Muscle layer of colon (tissue), 2 donors: ENCODE results near the gene NECAB3.
A peak's percentile ranks its signal among the peaks of the same experiment; 100 is the strongest.

Experiments
- H3K27ac ChIP-seq: one replicate; pipeline ENCODE4 v1.7.0; 2013; ENCODE audit warnings: low read depth, mild to moderate bottlenecking, low read length, moderate library complexity
- H3K27me3 ChIP-seq, 2 donors: one replicate each; pipeline ENCODE4 v1.7.0; 2013; ENCODE audit warnings: low read length in 2 of 2, mild to moderate bottlenecking in 2 of 2; ENCODE audit not compliant: insufficient read depth in 2 of 2, control insufficient read depth in 1 of 2
- H3K36me3 ChIP-seq: one replicate; pipeline ENCODE4 v1.7.0; 2013; ENCODE audit warnings: mild to moderate bottlenecking, low read length; ENCODE audit not compliant: insufficient read depth
- H3K4me1 ChIP-seq: one replicate; pipeline ENCODE4 v1.7.0; 2013; ENCODE audit warnings: mild to moderate bottlenecking, low read length; ENCODE audit not compliant: insufficient read depth
- H3K4me3 ChIP-seq, 2 donors: one replicate each; pipeline ENCODE4 v1.7.0; 2013; ENCODE audit warnings: low read length in 2 of 2, low read depth in 1 of 2, mild to moderate bottlenecking in 1 of 2, moderate library complexity in 1 of 2
- H3K9ac ChIP-seq: one replicate; pipeline ENCODE4 v1.7.0; 2013; ENCODE audit warnings: low read length
- H3K9me3 ChIP-seq: one replicate; pipeline ENCODE4 v1.7.0; 2013; ENCODE audit warnings: mild to moderate bottlenecking, low read length
- donor health status: abdominal sarcoma.
- donor health status: Adenocarcinoma of cecum.

The NECAB3 gene

DNA sequence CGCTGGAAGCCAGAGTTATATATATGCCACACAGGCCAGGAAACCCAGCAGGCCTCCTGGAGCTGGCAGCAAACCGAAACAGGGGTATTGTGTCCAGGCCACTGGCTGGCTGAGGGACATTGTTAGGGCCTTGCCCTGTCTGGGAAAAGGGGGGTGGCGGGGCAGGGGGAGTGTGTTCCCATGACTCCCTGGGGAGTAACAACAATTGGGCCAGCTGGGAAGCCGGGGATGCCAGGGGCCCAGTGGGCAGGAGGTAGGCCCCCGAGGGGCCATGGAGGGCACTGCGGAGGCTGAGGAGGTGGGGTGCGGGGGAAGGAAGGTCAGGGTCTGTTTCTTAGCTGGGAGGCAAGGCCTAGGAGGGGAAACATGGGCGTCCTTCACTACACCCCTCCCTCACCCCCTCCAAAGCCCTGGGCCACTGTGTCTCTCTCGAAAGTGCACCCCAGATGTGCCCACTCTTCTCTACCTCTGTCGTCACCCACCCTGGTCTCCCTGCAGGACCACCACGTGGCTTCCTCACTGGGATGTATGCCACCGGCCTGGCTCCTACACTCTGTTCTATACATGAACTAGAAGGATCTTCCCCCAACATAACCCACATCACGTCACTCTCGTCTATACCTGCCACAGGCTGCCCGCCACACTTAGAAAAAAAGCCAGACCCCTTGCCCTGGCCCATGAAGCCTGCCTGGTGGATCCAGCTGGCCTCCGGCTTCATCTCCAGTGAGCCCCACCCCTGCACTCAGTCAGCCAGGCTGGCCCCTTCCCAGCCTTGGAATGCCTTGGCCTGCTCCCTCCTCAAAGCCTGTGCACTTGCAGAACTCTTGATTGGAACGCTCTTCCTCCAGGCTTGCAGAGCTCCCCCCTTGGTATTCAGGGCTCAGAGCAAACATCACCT, 19.8 kb upstream of the NECAB3 start:
- Histone ChIP-seq H3K27ac (no peak overlapping the region), H3K4me1 (no peaks in the 10 kb centered on the region), H3K9ac (no peak overlapping the region), H3K4me3 (no peak overlapping the region), H3K36me3 (no peaks in the 10 kb centered on the region), H3K27me3 (no peaks in the 10 kb centered on the region), H3K9me3 (no peaks in the 10 kb centered on the region)

- Histone ChIP-seq H3K27me3 (no peaks in the 10 kb centered on the region), H3K36me3 (no peaks in the 10 kb centered on the region), H3K27ac (no peak overlapping the region), H3K9me3 (no peaks in the 10 kb centered on the region), H3K4me3 (no peak overlapping the region), H3K9ac (no peak overlapping the region), H3K4me1 (no peaks in the 10 kb centered on the region)
Measured at GRCh38 chr20:33693289-33693688, 19.1 kb upstream of the NECAB3 start.

- Histone ChIP-seq H3K27ac (no peak overlapping the region), H3K9me3 (no peaks in the 10 kb centered on the region), H3K9ac (no peak overlapping the region), H3K4me1 (peaks cover 11% of the 10 kb centered on the region), H3K4me3 (no peak overlapping the region), H3K27me3 (no peaks in the 10 kb centered on the region), H3K36me3 (no peaks in the 10 kb centered on the region)
Measured at GRCh38 chr20:33689973-33690372, 15.7 kb upstream of the NECAB3 start.

DNA sequence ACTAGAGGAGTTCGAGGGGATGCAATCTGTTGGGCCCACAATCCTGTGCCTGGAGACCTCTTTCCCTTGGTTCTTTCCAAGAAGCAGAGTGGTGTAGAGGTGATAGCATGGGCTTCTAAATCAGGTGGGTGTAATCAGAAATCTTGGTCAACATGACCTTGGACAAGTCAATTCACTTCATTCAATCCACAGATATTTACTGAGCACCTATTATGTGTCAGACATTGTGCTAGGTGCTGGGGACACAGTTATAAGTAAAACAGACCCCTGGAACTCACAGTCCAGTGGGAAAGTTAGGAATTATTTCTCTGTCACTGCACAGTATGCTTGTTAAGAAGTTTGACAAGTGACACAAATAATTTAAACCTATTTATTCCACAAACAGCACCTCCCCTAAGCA, 15.3 kb upstream of the NECAB3 start:
- Histone ChIP-seq H3K9me3 (no peaks in the 10 kb centered on the region), H3K27me3 (no peaks in the 10 kb centered on the region), H3K4me3 (no peak overlapping the region), H3K27ac (no peak overlapping the region), H3K36me3 (no peaks in the 10 kb centered on the region), H3K4me1 (peaks cover 11% of the 10 kb centered on the region), H3K9ac (no peak overlapping the region)

- H3K9me3 ChIP-seq, result no peaks in the 10 kb centered on the region
- no peak overlapping the region for H3K4me3 ChIP-seq
- H3K27ac ChIP-seq, result no peak overlapping the region
- H3K9ac ChIP-seq, result no peak overlapping the region
- H3K27me3 ChIP-seq, result no peaks in the 10 kb centered on the region
- H3K4me1 ChIP-seq, result peaks cover 11% of the 10 kb centered on the region
- no peaks in the 10 kb centered on the region for H3K36me3 ChIP-seq
Measured at GRCh38 chr20:33688938-33689424, 14.8 kb upstream of the NECAB3 start.

DNA sequence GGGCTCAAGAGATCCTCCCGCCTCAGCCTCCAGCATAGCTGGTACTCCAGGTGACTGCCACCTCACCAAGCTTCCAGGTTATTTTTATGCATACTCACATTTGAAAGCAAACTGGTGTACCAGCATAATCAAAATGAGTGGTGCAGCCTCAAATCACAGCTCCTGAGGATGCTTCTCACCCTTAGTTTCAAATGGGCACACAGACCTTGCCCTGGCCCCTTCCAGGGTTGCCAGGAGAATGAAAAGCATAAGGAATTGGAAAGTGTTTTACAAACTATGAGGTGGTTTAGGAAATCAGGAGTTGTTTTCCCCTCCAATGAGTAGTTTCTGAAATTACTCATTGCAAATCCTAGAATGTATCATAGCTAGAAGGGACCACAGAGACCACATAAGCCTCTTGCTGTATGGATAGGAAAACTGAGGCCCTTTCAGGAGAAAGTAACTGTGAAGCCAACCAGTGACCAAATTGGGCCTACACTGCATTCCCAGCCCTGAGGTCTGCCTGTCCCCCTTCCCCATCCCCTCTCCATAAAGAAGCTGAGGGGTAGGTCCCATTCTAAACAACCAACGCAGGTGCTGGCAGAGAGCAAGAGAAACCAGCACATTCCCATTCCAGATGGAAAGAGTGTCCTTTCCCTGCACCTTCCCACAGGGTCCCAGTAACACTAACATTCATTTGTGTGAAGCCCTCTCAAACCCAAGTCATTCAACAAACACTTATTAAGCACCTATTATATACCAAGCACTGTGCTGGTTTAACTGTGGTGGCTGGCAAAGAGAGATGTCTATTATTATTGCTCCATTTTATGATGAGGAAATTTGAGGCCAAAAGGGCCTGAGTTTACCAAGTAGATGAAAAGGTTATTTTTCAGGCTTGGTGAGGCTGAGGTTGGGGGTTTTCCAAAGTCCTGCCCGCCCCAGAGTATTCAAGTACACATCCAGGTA, 14.0 kb upstream of the NECAB3 start:
- H3K4me3 ChIP-seq, result no peak overlapping the region
- no peak overlapping the region for H3K27ac ChIP-seq
- peaks cover 11% of the 10 kb centered on the region for H3K4me1 ChIP-seq
- H3K9me3 ChIP-seq, result no peaks in the 10 kb centered on the region
- H3K36me3 ChIP-seq, result no peaks in the 10 kb centered on the region
- no peaks in the 10 kb centered on the region for H3K27me3 ChIP-seq
- no peak overlapping the region for H3K9ac ChIP-seq

- Histone ChIP-seq H3K27ac (no peak overlapping the region), H3K4me1 (peaks cover 11% of the 10 kb centered on the region)
Measured at GRCh38 chr20:33687370-33687915, 13.2 kb upstream of the NECAB3 start.

GRCh38 chr20:33686984-33687366, 12.7 kb upstream of the NECAB3 start:
- peak overlapping the region in 1 of 2 donors; percentile 60 for H3K4me3 ChIP-seq

More at GRCh38 chr20:33687370-33687915, 13.2 kb upstream of the NECAB3 start:
- Histone ChIP-seq H3K27me3 (no peaks in the 10 kb centered on the region), H3K9ac (no peak overlapping the region), H3K9me3 (no peaks in the 10 kb centered on the region), H3K4me3 (no peak overlapping the region), H3K36me3 (no peaks in the 10 kb centered on the region)

DNA sequence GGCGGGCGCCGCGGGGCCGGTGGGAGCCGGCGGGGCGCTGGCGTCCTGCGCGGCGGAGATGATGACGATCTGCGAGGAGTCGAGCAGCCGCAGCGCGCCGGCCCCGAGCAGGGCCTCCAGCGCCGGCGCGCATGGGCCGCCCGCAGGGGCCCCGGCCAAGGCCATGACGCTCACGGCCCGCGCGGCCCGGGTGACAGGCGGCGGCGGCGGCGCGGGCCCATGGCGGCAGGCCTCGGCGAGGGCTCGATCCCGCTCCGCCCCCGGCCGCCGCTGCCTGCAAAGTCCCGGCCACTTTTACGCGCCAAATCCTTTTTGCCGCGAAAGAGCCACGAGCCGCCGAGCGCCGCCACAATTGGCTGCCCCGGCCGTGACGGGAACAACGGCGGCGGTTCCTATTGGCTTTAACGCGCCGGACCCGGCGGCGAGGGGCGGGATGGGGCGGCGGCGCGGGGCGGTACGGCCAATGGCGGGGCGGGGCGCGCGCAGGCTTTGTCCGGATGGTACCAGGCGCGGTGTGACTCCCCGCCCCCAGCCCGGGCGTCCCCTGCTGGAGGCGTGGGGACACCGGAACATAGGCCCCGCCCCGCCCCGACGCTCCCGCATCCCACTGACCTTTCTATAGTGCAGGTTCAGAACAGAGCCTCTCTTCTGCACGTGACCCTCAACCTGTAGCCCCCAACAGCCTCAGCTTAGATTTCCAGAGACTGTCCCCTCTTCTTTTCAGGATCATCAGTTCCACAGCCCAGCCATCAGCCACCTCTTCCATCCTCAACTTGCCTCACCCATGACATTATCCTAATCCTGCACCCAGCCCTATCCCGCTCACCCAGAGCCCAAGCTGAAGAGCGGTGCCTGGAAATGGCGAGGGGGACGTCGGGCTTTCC, 12.1 kb upstream of the NECAB3 start, which contains the start of gene E2F1:
Gene E2F1 (minus strand): TSS at position 286 of the 884 bp plus-strand sequence. CDS start 121 bp downstream, at position 165.
- H3K4me3 ChIP-seq, result peak within 1 kb of the TSS; percentile 20 to 60
- no peaks in the 10 kb centered on the region for H3K27me3 ChIP-seq
- H3K9ac ChIP-seq, result no peak within 1 kb of the TSS
- no peaks in the 10 kb centered on the region for H3K9me3 ChIP-seq
- H3K36me3 ChIP-seq, result no peaks in the 10 kb centered on the region
- H3K4me1 ChIP-seq, result peaks cover 11% of the 10 kb centered on the region
- H3K27ac ChIP-seq, result peak within 1 kb of the TSS; percentile 63

More at GRCh38 chr20:33686984-33687366, 12.7 kb upstream of the NECAB3 start:
- no peaks in the 10 kb centered on the region for H3K36me3 ChIP-seq
- H3K27ac ChIP-seq, result peak overlapping the region; percentile 63
- H3K4me1 ChIP-seq, result peaks cover 11% of the 10 kb centered on the region
- no peaks in the 10 kb centered on the region for H3K9me3 ChIP-seq
- H3K9ac ChIP-seq, result no peak overlapping the region
- H3K27me3 ChIP-seq, result no peaks in the 10 kb centered on the region

DNA sequence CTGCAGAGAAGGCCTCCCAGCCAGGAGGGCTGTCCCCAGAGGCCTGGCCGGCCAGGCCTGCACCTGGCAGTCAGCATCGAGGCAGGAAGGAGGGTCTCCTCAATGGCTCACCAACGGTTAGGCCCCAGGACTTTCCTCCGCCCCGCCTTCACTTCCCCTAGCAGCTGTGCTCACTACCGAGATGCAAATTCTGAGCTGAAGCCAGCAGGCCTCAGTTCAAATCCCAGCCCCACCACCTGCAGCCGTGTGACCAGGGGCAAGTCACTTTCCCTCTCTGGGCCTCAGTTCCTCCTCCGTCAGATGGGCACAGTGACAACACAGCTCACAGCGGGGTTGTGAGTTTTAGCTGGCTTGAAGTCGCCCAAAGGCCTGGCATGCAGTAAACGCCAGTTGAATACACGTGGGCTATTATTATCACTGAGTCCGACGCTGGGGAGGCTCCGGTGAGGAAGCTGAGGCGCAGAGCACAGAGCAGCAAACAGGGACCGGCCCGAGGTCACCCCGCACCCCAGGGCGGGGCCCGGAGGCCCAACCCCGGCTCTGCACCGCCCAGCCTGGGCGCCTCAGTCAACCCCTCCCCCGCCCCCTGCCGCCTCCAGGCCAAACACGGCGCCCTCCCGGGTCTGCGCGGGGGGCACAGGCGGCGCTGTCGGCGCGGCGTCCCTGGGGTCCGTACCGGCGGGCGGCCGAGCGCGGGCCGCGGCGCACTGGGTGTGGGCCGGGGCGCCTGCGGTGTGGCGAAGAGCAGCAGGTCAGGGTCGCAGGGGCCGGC, 11.3 kb upstream of the NECAB3 start:
- Histone ChIP-seq H3K4me1 (peaks cover 11% of the 10 kb centered on the region), H3K36me3 (no peaks in the 10 kb centered on the region), H3K27me3 (no peaks in the 10 kb centered on the region), H3K4me3 (no peak overlapping the region), H3K27ac (no peak overlapping the region), H3K9me3 (no peaks in the 10 kb centered on the region), H3K9ac (no peak overlapping the region)
